ENCODE measurements around the gene PARN.
A peak's percentile ranks its signal among the peaks of the same experiment; 100 is the strongest.

PARN gene

GRCh38 chr16:14539156-14539555, 90.9 kb downstream of the PARN start:
- no peak overlapping the region for H3K4me3 ChIP-seq (ENCODE audit: low read depth in 1 of 5, low read length in 5 of 5)
- no peak overlapping the region for H3K27ac ChIP-seq (ENCODE audit: low read depth, low read length)
- H3K4me1 ChIP-seq (ENCODE audit: control insufficient read depth in 5 of 5, insufficient read depth in 5 of 5, low read length in 5 of 5), result no peaks in the 10 kb centered on the region
- no peak overlapping the region for H3K9ac ChIP-seq (ENCODE audit: low read length in 5 of 5)
- peaks cover 0 to 6% (median 0%) of the 10 kb centered on the region in 5 donors for H3K9me3 ChIP-seq (ENCODE audit: control insufficient read depth in 5 of 5, low read length in 5 of 5)
- H3K36me3 ChIP-seq (ENCODE audit: control insufficient read depth in 5 of 5, insufficient read depth in 5 of 5, low read length in 5 of 5), result peaks cover 0 to 14% (median 2%) of the 10 kb centered on the region in 5 donors
- no peaks in the 10 kb centered on the region for H3K27me3 ChIP-seq (ENCODE audit: control insufficient read depth in 5 of 5, insufficient read depth in 4 of 5, low read length in 5 of 5)

GRCh38 chr16:14538604-14539003, 91.5 kb downstream of the PARN start:
- Histone ChIP-seq H3K27ac (ENCODE audit: low read depth, low read length) (no peak overlapping the region), H3K36me3 (ENCODE audit: control insufficient read depth in 5 of 5, insufficient read depth in 5 of 5, low read length in 5 of 5) (peaks cover 0 to 13% (median 2%) of the 10 kb centered on the region in 5 donors), H3K4me1 (ENCODE audit: control insufficient read depth in 5 of 5, insufficient read depth in 5 of 5, low read length in 5 of 5) (no peaks in the 10 kb centered on the region), H3K9me3 (ENCODE audit: control insufficient read depth in 5 of 5, low read length in 5 of 5) (peaks cover 0 to 6% (median 0%) of the 10 kb centered on the region in 5 donors), H3K27me3 (ENCODE audit: control insufficient read depth in 5 of 5, insufficient read depth in 4 of 5, low read length in 5 of 5) (no peaks in the 10 kb centered on the region), H3K4me3 (ENCODE audit: low read depth in 1 of 5, low read length in 5 of 5) (no peak overlapping the region), H3K9ac (ENCODE audit: low read length in 5 of 5) (no peak overlapping the region)

- Histone ChIP-seq H3K27ac (ENCODE audit: low read depth, low read length) (no peak overlapping the region), H3K27me3 (ENCODE audit: control insufficient read depth in 5 of 5, insufficient read depth in 4 of 5, low read length in 5 of 5) (no peaks in the 10 kb centered on the region), H3K9me3 (ENCODE audit: control insufficient read depth in 5 of 5, low read length in 5 of 5) (no peaks in the 10 kb centered on the region), H3K4me1 (ENCODE audit: control insufficient read depth in 5 of 5, insufficient read depth in 5 of 5, low read length in 5 of 5) (peaks cover 6 to 28% (median 23%) of the 10 kb centered on the region in 5 donors), H3K4me3 (ENCODE audit: low read depth in 1 of 5, low read length in 5 of 5) (no peak overlapping the region), H3K36me3 (ENCODE audit: control insufficient read depth in 5 of 5, insufficient read depth in 5 of 5, low read length in 5 of 5) (peaks cover 0 to 15% (median 5%) of the 10 kb centered on the region in 5 donors), H3K9ac (ENCODE audit: low read length in 5 of 5) (no peak overlapping the region)
Measured at GRCh38 chr16:14531613-14532012, 98.4 kb downstream of the PARN start.

GRCh38 chr16:14531101-14531500, 99.0 kb downstream of the PARN start:
- H3K27ac ChIP-seq (ENCODE audit: low read depth, low read length), result no peak overlapping the region
- H3K27me3 ChIP-seq (ENCODE audit: control insufficient read depth in 5 of 5, insufficient read depth in 4 of 5, low read length in 5 of 5), result no peaks in the 10 kb centered on the region

GRCh38 chr16:14530046-14530445, 100.0 kb downstream of the PARN start:
- Histone ChIP-seq H3K27me3 (ENCODE audit: control insufficient read depth in 5 of 5, insufficient read depth in 4 of 5, low read length in 5 of 5) (no peaks in the 10 kb centered on the region), H3K36me3 (ENCODE audit: control insufficient read depth in 5 of 5, insufficient read depth in 5 of 5, low read length in 5 of 5) (peaks cover 0 to 15% (median 6%) of the 10 kb centered on the region in 5 donors), H3K27ac (ENCODE audit: low read depth, low read length) (no peak overlapping the region), H3K4me3 (ENCODE audit: low read depth in 1 of 5, low read length in 5 of 5) (no peak overlapping the region), H3K9me3 (ENCODE audit: control insufficient read depth in 5 of 5, low read length in 5 of 5) (no peaks in the 10 kb centered on the region), H3K9ac (ENCODE audit: low read length in 5 of 5) (no peak overlapping the region), H3K4me1 (ENCODE audit: control insufficient read depth in 5 of 5, insufficient read depth in 5 of 5, low read length in 5 of 5) (peaks cover 6 to 32% (median 26%) of the 10 kb centered on the region in 5 donors)

More at GRCh38 chr16:14531101-14531500, 99.0 kb downstream of the PARN start:
- Histone ChIP-seq H3K9me3 (ENCODE audit: control insufficient read depth in 5 of 5, low read length in 5 of 5) (no peaks in the 10 kb centered on the region), H3K4me1 (ENCODE audit: control insufficient read depth in 5 of 5, insufficient read depth in 5 of 5, low read length in 5 of 5) (peaks cover 6 to 32% (median 26%) of the 10 kb centered on the region in 5 donors), H3K36me3 (ENCODE audit: control insufficient read depth in 5 of 5, insufficient read depth in 5 of 5, low read length in 5 of 5) (peaks cover 0 to 15% (median 5%) of the 10 kb centered on the region in 5 donors), H3K9ac (ENCODE audit: low read length in 5 of 5) (no peak overlapping the region), H3K4me3 (ENCODE audit: low read depth in 1 of 5, low read length in 5 of 5) (no peak overlapping the region)

GRCh38 chr16:14529010-14529669, 100.9 kb downstream of the PARN start:
- Histone ChIP-seq H3K27me3 (ENCODE audit: control insufficient read depth in 5 of 5, insufficient read depth in 4 of 5, low read length in 5 of 5) (no peaks in the 10 kb centered on the region), H3K36me3 (ENCODE audit: control insufficient read depth in 5 of 5, insufficient read depth in 5 of 5, low read length in 5 of 5) (peaks cover 0 to 15% (median 6%) of the 10 kb centered on the region in 5 donors), H3K4me1 (ENCODE audit: control insufficient read depth in 5 of 5, insufficient read depth in 5 of 5, low read length in 5 of 5) (peaks cover 6 to 32% (median 26%) of the 10 kb centered on the region in 5 donors), H3K4me3 (ENCODE audit: low read depth in 1 of 5, low read length in 5 of 5) (peak overlapping the region in 4 of 5 donors; percentile 13 to 62 (median 45)), H3K9ac (ENCODE audit: low read length in 5 of 5) (peak overlapping the region; percentile 8 to 69 (median 57)), H3K9me3 (ENCODE audit: control insufficient read depth in 5 of 5, low read length in 5 of 5) (no peaks in the 10 kb centered on the region), H3K27ac (ENCODE audit: low read depth, low read length) (peak overlapping the region; percentile 93)

GRCh38 chr16:14528306-14528705, 101.8 kb downstream of the PARN start:
- peak overlapping the region in 4 of 5 donors; percentile 52 to 78 (median 60) for H3K9ac ChIP-seq (ENCODE audit: low read length in 5 of 5)
- peaks cover 0 to 10% (median 3%) of the 10 kb centered on the region in 5 donors for H3K36me3 ChIP-seq (ENCODE audit: control insufficient read depth in 5 of 5, insufficient read depth in 5 of 5, low read length in 5 of 5)
- peak overlapping the region in 1 of 5 donors; percentile 24 for H3K4me3 ChIP-seq (ENCODE audit: low read depth in 1 of 5, low read length in 5 of 5)
- no peaks in the 10 kb centered on the region for H3K9me3 ChIP-seq (ENCODE audit: control insufficient read depth in 5 of 5, low read length in 5 of 5)
- no peaks in the 10 kb centered on the region for H3K27me3 ChIP-seq (ENCODE audit: control insufficient read depth in 5 of 5, insufficient read depth in 4 of 5, low read length in 5 of 5)
- H3K27ac ChIP-seq (ENCODE audit: low read depth, low read length), result peak overlapping the region; percentile 93
- peaks cover 6 to 32% (median 26%) of the 10 kb centered on the region in 5 donors for H3K4me1 ChIP-seq (ENCODE audit: control insufficient read depth in 5 of 5, insufficient read depth in 5 of 5, low read length in 5 of 5)

- H3K4me3 ChIP-seq (ENCODE audit: low read depth in 1 of 5, low read length in 5 of 5), result no peak overlapping the region
- H3K27ac ChIP-seq (ENCODE audit: low read depth, low read length), result peak overlapping the region; percentile 93
- H3K9ac ChIP-seq (ENCODE audit: low read length in 5 of 5), result peak overlapping the region in 3 of 5 donors; percentile 64 to 78 (median 65)
- H3K4me1 ChIP-seq (ENCODE audit: control insufficient read depth in 5 of 5, insufficient read depth in 5 of 5, low read length in 5 of 5), result peaks cover 6 to 32% (median 26%) of the 10 kb centered on the region in 5 donors
- H3K27me3 ChIP-seq (ENCODE audit: control insufficient read depth in 5 of 5, insufficient read depth in 4 of 5, low read length in 5 of 5), result no peaks in the 10 kb centered on the region
- H3K36me3 ChIP-seq (ENCODE audit: control insufficient read depth in 5 of 5, insufficient read depth in 5 of 5, low read length in 5 of 5), result peaks cover 0 to 10% (median 3%) of the 10 kb centered on the region in 5 donors
- no peaks in the 10 kb centered on the region for H3K9me3 ChIP-seq (ENCODE audit: control insufficient read depth in 5 of 5, low read length in 5 of 5)
Measured at GRCh38 chr16:14527411-14528044, 102.5 kb downstream of the PARN start.

- H3K9me3 ChIP-seq (ENCODE audit: control insufficient read depth in 5 of 5, low read length in 5 of 5), result no peaks in the 10 kb centered on the region
- H3K4me1 ChIP-seq (ENCODE audit: control insufficient read depth in 5 of 5, insufficient read depth in 5 of 5, low read length in 5 of 5), result peaks cover 6 to 32% (median 26%) of the 10 kb centered on the region in 5 donors
- H3K4me3 ChIP-seq (ENCODE audit: low read depth in 1 of 5, low read length in 5 of 5), result no peak overlapping the region
- H3K27me3 ChIP-seq (ENCODE audit: control insufficient read depth in 5 of 5, insufficient read depth in 4 of 5, low read length in 5 of 5), result no peaks in the 10 kb centered on the region
- no peak overlapping the region for H3K27ac ChIP-seq (ENCODE audit: low read depth, low read length)
- H3K36me3 ChIP-seq (ENCODE audit: control insufficient read depth in 5 of 5, insufficient read depth in 5 of 5, low read length in 5 of 5), result peaks cover 0 to 7% (median 3%) of the 10 kb centered on the region in 5 donors
- no peak overlapping the region for H3K9ac ChIP-seq (ENCODE audit: low read length in 5 of 5)
Measured at GRCh38 chr16:14525596-14525995, 104.5 kb downstream of the PARN start.

GRCh38 chr16:14524979-14525378, 105.1 kb downstream of the PARN start:
- Histone ChIP-seq H3K4me1 (ENCODE audit: control insufficient read depth in 5 of 5, insufficient read depth in 5 of 5, low read length in 5 of 5) (peaks cover 6 to 32% (median 26%) of the 10 kb centered on the region in 5 donors), H3K36me3 (ENCODE audit: control insufficient read depth in 5 of 5, insufficient read depth in 5 of 5, low read length in 5 of 5) (peaks cover 0 to 5% (median 2%) of the 10 kb centered on the region in 5 donors), H3K27me3 (ENCODE audit: control insufficient read depth in 5 of 5, insufficient read depth in 4 of 5, low read length in 5 of 5) (no peaks in the 10 kb centered on the region), H3K9me3 (ENCODE audit: control insufficient read depth in 5 of 5, low read length in 5 of 5) (no peaks in the 10 kb centered on the region), H3K9ac (ENCODE audit: low read length in 5 of 5) (no peak overlapping the region), H3K27ac (ENCODE audit: low read depth, low read length) (no peak overlapping the region), H3K4me3 (ENCODE audit: low read depth in 1 of 5, low read length in 5 of 5) (no peak overlapping the region)
